Ovary (tissue), 9 donors: ENCODE measurements around the gene PHACTR3. TPM values are rescaled to one million over a fixed set of nuclear protein-coding genes. Genes with fewer than 3 reads are reported as not detected.

Source experiments
- DNase-seq, 5 donors: peaks; one replicate each; pipeline ENCODE4 v3.0.0-alpha.2; 2019 to 2020
- H3K27ac ChIP-seq, 2 donors: fragments of 200-600 bp; one replicate each; pipeline versions ENCODE4 v1.5.1 to v1.8.0; 2019 to 2022
- H3K27me3 ChIP-seq: fragments of 200-600 bp; one replicate; pipeline ENCODE4 v1.8.0; 2022
- H3K36me3 ChIP-seq: fragments of 200-600 bp; sonication (generic); one replicate; pipeline ENCODE4 v1.5.1; 2019
- H3K4me1 ChIP-seq: one replicate; pipeline ENCODE4 v1.8.1; 2013; ENCODE audit warnings: mild to moderate bottlenecking, moderate library complexity; ENCODE audit not compliant: insufficient read depth
- H3K4me3 ChIP-seq: fragments of 200-600 bp; sonication (generic); one replicate; pipeline ENCODE4 v1.5.1; 2017
- H3K9me3 ChIP-seq, 2 donors: fragments of 200-600 bp in 1 of 2; sonication (generic) in 1 of 2; one replicate each; pipeline versions ENCODE4 v1.5.1 to v1.8.1; 2013 to 2019; ENCODE audit warnings: mild to moderate bottlenecking in 1 of 2, moderate library complexity in 1 of 2
- EP300 ChIP-seq: sonication (generic); formaldehyde crosslinking; IDR thresholded peaks from one replicate; pipeline ENCODE4 v1.6.1; 2017; ENCODE audit warnings: antibody characterized with exemption
- POLR2A ChIP-seq: fragments of 450-650 bp; IDR thresholded peaks from one replicate; pipeline ENCODE4 v1.6.1; 2017; ENCODE audit warnings: antibody characterized with exemption, mild to moderate bottlenecking, moderate library complexity
- WGBS, 3 donors: extraction: QIAGEN DNeasy Blood & Tissue Kit in 1 of 3; methylation state at CpG; one replicate each; pipeline versions ENCODE4 v1.1.5 to v1.1.7; 2013 to 2017; 5-methylcytosine and 5-hydroxymethylcytosine counted together
- intact Hi-C, 4 donors: fragments of 100-400 bp; cut with DNase I; formaldehyde crosslinking; loops; one replicate each; pipeline versions ENCODE4 v1.11.0 to v1.15.1; 2022 to 2023
- polyA plus RNA-seq, 2 donors: library from polyadenylated mRNA; stranded (reverse); fragments of 200-250 nt in 1 of 2; fragments of 350-450 nt in 1 of 2; fragmentation: Illumina TruSeq in 1 of 2; extraction: RNeasy Lipid Tissue Mini Kit (QIAGEN cat#74804) in 1 of 2; gene quantifications; one replicate each; pipeline ENCODE4 v1.2.3, GENCODE V29; 2013 to 2014
- total RNA-seq, 7 donors: library from RNA; depleted of rRNA in 2 of 7; stranded (reverse); fragments of >200 nt in 2 of 7; fragmentation: NEBNext Ultra II Directional in 3 of 7; extraction: Animal tissue kit (Norgen Biotek cat#: 25700) in 3 of 7; gene quantifications; one replicate each; pipeline versions ENCODE4 v1.1.0 to v1.2.4, GENCODE V29; 2016 to 2023
- TF ChIP-seq, protein P1 (sequence below), 3 donors: fragments of 450-650 bp in 2 of 3; fragments of 200-600 bp in 1 of 3; IDR thresholded peaks; one replicate each; pipeline versions ENCODE4 v1.5.1 to v1.8.0; 2016 to 2022; ENCODE audit warnings: antibody characterized with exemption in 3 of 3, mild to moderate bottlenecking in 1 of 3
- donor health status: DM: no; HTN: no; CAD: no; lungs with moderate emphysema.
- donor health status: DM: no; HTN: no; CAD: no.
- donor health status: Bipolar disorder and iron deficiency.
- donor health status: DM: yes; HTN: yes; CAD: no.
- donor health status: DM: no; HTN: no; CAD: no.
- donor health status: DM: yes; HTN: yes; CAD: no.

The PHACTR3 gene
- total and polyA plus RNA-seq, 9 donors = 5.7 to 19.0 (median 9.1) TPM

DNA sequence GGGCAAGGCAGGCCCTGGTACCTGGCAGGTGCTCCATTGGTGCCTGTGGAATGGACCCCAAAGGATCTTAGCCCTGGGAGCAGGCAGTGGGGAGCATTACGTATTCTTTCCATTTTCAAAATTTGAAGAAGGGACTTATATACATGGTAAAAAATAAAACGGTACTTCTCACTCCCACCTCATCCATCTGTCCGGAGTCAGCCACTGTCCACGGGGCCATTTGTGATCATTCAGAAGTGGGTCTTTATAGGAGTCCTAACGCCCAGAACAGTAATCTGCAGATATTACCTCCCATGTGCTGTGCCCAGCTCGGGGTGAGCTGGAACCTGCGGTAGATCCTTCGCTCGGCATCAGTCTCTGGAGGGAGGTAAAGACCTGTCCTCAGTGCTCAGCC, 218.7 kb downstream of the PHACTR3 start:
- H3K27me3 ChIP-seq = no peaks in the 10 kb centered on the region
- no peaks in the 10 kb centered on the region for H3K36me3 ChIP-seq
- no peak for DNase-seq
- H3K27ac ChIP-seq = no peak overlapping the region
- intact Hi-C loops = no loop called here
- H3K4me3 ChIP-seq = no peak overlapping the region
- 51 to 58% (median 53%) methylated on average over 9 of the region's 9 CpGs for WGBS, 3 donors
- TF ChIP-seq, protein P1, sequence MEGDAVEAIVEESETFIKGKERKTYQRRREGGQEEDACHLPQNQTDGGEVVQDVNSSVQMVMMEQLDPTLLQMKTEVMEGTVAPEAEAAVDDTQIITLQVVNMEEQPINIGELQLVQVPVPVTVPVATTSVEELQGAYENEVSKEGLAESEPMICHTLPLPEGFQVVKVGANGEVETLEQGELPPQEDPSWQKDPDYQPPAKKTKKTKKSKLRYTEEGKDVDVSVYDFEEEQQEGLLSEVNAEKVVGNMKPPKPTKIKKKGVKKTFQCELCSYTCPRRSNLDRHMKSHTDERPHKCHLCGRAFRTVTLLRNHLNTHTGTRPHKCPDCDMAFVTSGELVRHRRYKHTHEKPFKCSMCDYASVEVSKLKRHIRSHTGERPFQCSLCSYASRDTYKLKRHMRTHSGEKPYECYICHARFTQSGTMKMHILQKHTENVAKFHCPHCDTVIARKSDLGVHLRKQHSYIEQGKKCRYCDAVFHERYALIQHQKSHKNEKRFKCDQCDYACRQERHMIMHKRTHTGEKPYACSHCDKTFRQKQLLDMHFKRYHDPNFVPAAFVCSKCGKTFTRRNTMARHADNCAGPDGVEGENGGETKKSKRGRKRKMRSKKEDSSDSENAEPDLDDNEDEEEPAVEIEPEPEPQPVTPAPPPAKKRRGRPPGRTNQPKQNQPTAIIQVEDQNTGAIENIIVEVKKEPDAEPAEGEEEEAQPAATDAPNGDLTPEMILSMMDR (IDR thresholded peaks at IDR 0.05) = no peak
- TF ChIP-seq POLR2A (no peak), EP300 (no peak)
- no peaks in the 10 kb centered on the region for H3K9me3 ChIP-seq
- peaks cover 6% of the 10 kb centered on the region for H3K4me1 ChIP-seq

DNA sequence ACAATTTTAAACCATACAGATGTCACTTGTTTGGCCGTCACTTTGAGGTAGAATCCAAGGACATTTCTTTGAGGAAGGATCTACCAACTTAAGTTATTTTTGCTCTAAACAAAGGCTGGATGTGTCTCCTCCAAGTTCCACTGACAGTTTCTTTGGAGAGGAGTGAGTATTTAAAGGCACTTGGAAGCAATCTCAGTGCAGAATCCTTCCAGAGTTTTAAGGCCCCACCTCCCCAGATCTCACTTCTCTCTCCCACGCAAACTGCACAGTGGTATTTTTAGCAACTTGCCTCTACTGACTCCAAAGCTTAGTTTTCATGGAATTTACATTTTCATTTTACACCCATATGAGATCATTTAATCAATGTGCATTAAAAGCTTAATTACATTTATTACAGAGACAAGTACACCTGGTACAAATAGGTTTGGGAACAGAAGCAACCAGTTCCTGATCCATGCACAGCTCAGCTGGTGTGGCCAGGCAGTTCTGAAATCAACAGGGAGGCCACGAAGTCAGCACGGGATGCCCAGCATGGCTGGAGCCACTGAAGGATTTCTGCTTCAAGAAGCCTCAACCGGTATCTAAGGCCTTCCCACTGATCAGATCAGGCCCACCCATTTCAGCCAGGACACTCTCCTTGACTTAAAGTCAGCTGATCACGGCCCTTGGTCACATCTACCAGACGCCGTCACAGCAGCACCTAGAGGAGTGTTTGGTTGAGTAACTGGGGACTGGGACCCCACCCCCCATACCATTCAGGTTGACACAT, 219.3 kb downstream of the PHACTR3 start:
- TF ChIP-seq, protein P1 (IDR thresholded peaks at IDR 0.05) = no peak
- no peak for TF ChIP-seq POLR2A
- no peak for TF ChIP-seq EP300
- no peak overlapping the region for H3K27ac ChIP-seq
- intact Hi-C loops = no loop called here

DNA sequence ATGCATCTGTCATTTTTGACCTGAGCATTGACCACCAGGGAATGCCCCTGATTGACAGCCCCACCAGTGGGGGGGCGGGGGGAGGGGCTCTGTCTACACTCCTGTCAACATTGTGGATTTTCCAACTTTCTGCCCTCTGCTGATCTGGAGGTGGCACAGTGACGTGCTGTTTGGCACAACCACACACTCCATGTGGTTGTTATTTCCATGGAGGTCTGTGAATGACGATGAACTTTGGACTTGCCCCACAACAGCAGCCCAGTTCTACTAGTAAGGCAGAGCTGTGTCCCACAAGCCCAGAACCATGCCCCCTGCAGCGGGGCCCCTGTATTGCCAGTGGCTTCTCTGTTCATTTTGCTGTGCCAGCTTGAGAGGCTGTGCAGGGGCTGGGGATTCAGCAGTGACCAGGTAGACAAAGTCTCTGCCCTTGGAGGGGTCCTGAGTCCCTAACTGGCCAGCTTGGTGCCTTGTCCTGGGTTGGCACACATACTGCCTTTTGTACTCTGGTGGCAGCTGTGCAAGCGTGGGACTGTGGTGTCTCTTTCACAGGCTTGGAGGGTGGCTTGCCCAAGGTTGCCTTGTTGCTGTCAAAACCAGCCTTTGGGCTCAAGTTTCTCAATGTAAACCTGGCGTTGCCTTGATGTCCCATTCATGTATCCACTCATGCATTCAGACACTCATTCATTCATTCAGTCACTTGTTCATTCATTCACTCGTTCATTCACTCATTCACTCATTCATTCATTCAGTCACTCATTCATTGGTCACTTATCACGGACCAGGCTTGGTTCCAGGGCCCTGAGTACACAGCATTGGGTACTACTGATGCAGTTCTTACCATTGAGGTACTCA, 220.6 kb downstream of the PHACTR3 start:
- intact Hi-C loops = no loop called here
- DNase-seq = peak in 1 of 5 donors; percentile 10
- no peaks in the 10 kb centered on the region for H3K9me3 ChIP-seq
- H3K4me3 ChIP-seq = no peak overlapping the region
- TF ChIP-seq, protein P1 (IDR thresholded peaks at IDR 0.05) = no peak
- TF ChIP-seq EP300 (no peak), POLR2A (no peak)
- peaks cover 6% of the 10 kb centered on the region for H3K4me1 ChIP-seq
- WGBS, 3 donors = 87 to 89% (median 88%) methylated on average over 8 of the region's 8 CpGs
- no peaks in the 10 kb centered on the region for H3K27me3 ChIP-seq
- H3K36me3 ChIP-seq = no peaks in the 10 kb centered on the region
- H3K27ac ChIP-seq = no peak overlapping the region

More for the DNA sequence above, 219.3 kb downstream of the PHACTR3 start:
- WGBS, 3 donors = 49 to 50% (median 49%) methylated on average over 8 of the region's 8 CpGs
- DNase-seq = no peak
- no peaks in the 10 kb centered on the region for H3K9me3 ChIP-seq
- no peaks in the 10 kb centered on the region for H3K27me3 ChIP-seq
- H3K36me3 ChIP-seq = no peaks in the 10 kb centered on the region
- peaks cover 6% of the 10 kb centered on the region for H3K4me1 ChIP-seq
- H3K4me3 ChIP-seq = no peak overlapping the region

GRCh38 chr20:59825563-59825920, 221.2 kb downstream of the PHACTR3 start:
- Histone ChIP-seq H3K4me1 (peaks cover 5% of the 10 kb centered on the region), H3K36me3 (no peaks in the 10 kb centered on the region), H3K9me3 (no peaks in the 10 kb centered on the region), H3K4me3 (no peak overlapping the region), H3K27me3 (no peaks in the 10 kb centered on the region), H3K27ac (no peak overlapping the region)
- intact Hi-C loops = no loop called here
- TF ChIP-seq POLR2A = no peak
- TF ChIP-seq, protein P1 (IDR thresholded peaks at IDR 0.05) = no peak
- no peak for TF ChIP-seq EP300
- 96 to 100% (median 98%) methylated on average over 4 of the region's 4 CpGs for WGBS, 3 donors
- DNase-seq = no peak
